ENCODE measurements around the gene VRK2.

VRK2 gene

DNA sequence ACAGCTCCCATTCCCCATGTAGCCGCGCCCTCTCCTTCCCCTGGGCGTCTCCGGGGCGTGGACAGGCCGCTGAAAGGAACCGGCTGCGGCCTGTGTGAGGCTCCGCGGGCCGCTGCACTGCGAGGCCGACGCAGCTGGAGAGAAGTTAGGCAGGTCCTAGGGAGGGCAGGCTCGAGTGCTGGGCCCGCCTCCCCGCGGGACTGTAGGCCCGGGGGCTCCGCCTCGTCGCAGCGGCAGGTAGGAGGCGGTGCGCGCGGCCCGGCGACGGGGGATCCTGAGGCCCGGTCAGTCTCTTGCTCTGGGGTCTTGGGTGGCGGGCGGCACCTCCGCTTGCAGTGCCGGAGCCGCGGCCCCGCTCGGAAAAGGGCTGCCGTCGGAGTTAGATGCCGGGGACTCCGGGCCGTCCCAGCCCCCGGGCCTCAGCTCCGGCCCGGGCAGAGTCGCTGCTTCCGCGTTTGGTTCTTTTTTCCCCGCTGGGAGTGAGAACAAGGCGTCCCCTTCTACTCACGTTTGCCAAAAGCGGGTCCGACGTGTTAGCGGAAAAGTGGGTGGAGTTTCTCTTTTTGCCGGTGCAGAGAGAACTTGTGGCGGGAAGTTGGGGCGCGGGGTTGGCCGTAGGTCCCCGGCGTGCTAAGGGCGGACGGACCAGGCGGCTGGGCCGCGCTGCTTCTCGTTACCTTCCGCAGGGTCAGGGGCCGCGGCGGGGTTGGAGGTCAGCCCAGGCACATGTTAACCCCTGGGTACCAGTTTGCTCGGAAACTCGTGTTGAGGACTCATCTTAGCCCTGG lies at the start of gene VRK2:
VRK2 (plus strand) TSS at position 222 of the 788 bp plus-strand sequence. CDS start 2,026 bp downstream, outside the sequence.
- TF ChIP-seq, protein P1, sequence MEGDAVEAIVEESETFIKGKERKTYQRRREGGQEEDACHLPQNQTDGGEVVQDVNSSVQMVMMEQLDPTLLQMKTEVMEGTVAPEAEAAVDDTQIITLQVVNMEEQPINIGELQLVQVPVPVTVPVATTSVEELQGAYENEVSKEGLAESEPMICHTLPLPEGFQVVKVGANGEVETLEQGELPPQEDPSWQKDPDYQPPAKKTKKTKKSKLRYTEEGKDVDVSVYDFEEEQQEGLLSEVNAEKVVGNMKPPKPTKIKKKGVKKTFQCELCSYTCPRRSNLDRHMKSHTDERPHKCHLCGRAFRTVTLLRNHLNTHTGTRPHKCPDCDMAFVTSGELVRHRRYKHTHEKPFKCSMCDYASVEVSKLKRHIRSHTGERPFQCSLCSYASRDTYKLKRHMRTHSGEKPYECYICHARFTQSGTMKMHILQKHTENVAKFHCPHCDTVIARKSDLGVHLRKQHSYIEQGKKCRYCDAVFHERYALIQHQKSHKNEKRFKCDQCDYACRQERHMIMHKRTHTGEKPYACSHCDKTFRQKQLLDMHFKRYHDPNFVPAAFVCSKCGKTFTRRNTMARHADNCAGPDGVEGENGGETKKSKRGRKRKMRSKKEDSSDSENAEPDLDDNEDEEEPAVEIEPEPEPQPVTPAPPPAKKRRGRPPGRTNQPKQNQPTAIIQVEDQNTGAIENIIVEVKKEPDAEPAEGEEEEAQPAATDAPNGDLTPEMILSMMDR (IDR thresholded peaks at IDR 0.05; ENCODE audit: low read depth, low read length), result no peak
- peak; percentile 92 to 95 for DNase-seq (ENCODE audit: low read depth in 2 of 2)
- peak within 1 kb of the TSS; percentile 71 to 72 for H3K4me3 ChIP-seq (replicated peaks in 1 of 2; ENCODE audit: low read depth in 2 of 2, low read length in 2 of 2)

DNA sequence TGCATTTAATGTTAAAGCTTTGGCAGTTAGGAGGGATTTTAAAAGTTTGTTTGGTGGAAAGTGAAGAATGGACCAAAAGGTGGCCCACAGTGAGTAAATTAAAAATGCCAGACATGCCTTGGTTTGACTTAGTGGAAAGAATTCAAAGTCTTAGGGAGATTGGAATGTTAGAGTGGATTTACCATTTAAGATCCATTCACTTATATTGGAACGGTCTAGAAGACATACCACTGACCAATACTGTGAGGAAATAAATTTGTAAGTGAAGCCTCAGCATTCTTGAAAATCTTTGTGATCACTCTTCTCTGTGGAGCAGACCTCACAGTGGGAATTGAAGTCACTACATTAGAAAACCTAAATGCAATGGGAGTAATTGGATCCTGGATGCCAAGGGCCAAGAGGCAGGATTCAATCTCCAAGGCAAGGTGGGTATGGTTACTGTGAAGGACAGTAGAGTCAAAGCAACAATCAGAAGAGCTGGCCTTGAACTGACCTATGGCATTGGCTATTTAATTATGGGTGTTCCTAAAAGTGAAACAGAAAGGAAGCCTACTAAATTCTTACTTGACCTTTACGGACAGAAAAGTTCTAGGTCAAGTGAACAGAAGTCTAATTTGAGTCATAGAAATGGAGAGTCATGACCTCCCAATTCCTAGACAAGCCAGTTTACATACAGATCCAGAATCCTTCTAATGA lies 40.2 kb upstream of the VRK2 start:
- no peak overlapping the region for H3K4me3 ChIP-seq (replicated peaks in 1 of 2; ENCODE audit: low read depth in 2 of 2, low read length in 2 of 2)

DNA sequence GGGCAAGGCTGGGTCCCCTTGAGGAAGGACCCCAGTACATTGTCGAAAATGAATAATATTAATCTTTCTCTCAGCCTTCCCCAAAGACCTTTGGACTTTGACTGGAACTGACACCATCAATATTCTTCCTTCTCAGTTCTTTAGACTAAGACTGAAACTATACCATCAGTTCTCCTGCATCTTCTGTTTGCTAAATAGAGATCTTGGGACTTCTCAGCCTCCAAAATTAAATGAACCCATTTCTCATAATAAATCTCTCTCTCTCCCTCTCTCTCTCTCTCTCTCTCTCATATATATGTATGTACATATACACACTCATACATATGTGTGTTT lies 39.7 kb upstream of the VRK2 start:
- no peak for DNase-seq (ENCODE audit: low read depth in 2 of 2)
- H3K4me3 ChIP-seq (replicated peaks in 1 of 2; ENCODE audit: low read depth in 2 of 2, low read length in 2 of 2), result no peak overlapping the region
- TF ChIP-seq, protein P1 (IDR thresholded peaks at IDR 0.05; ENCODE audit: low read depth, low read length), result no peak

More for the DNA sequence above, 40.2 kb upstream of the VRK2 start:
- TF ChIP-seq, protein P1 (IDR thresholded peaks at IDR 0.05; ENCODE audit: low read depth, low read length), result no peak
- DNase-seq (ENCODE audit: low read depth in 2 of 2), result no peak

DNA sequence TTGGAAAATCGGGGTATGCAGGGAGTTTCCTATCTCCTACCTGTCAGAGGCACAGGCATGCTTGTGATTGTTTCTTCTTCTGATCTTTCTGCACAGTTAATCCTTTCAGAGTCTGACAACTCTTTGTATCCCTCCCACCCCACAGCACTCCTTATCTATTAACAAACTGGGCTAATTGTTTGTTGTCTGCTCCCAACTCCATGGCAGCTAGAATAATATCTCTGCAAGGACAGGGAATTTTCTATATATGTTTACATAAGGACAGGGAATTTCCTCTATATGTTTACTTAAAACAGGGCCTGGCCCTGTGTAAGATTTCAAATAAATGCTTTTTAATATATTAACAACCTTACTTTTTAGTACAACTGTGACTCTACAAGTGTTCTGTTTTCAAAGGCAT lies 36.0 kb upstream of the VRK2 start:
- no peak for DNase-seq (ENCODE audit: low read depth in 2 of 2)
- TF ChIP-seq, protein P1 (IDR thresholded peaks at IDR 0.05; ENCODE audit: low read depth, low read length), result no peak
- H3K4me3 ChIP-seq (replicated peaks in 1 of 2; ENCODE audit: low read depth in 2 of 2, low read length in 2 of 2), result no peak overlapping the region

DNA sequence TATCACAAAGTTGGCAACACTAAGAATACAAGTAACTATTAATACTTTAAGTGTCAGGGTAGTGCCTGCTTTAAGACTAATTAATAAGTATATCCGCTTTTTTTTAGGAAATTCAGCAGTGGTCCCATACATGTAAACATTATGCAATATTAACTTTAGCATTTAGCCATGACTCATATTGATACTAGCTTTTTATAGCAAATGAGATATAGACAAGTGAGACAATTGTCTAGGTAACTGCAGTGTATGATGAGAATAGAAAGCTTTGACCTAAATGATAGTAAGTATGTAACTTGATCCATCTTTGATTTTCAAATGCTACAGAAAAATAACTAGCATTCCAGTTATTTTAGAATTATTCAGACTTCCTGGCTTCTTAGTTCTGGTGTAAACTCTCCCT lies 27.4 kb upstream of the VRK2 start:
- DNase-seq (ENCODE audit: low read depth in 2 of 2), result no peak
- no peak overlapping the region for H3K4me3 ChIP-seq (replicated peaks in 1 of 2; ENCODE audit: low read depth in 2 of 2, low read length in 2 of 2)
- TF ChIP-seq, protein P1 (IDR thresholded peaks at IDR 0.05; ENCODE audit: low read depth, low read length), result no peak

DNA sequence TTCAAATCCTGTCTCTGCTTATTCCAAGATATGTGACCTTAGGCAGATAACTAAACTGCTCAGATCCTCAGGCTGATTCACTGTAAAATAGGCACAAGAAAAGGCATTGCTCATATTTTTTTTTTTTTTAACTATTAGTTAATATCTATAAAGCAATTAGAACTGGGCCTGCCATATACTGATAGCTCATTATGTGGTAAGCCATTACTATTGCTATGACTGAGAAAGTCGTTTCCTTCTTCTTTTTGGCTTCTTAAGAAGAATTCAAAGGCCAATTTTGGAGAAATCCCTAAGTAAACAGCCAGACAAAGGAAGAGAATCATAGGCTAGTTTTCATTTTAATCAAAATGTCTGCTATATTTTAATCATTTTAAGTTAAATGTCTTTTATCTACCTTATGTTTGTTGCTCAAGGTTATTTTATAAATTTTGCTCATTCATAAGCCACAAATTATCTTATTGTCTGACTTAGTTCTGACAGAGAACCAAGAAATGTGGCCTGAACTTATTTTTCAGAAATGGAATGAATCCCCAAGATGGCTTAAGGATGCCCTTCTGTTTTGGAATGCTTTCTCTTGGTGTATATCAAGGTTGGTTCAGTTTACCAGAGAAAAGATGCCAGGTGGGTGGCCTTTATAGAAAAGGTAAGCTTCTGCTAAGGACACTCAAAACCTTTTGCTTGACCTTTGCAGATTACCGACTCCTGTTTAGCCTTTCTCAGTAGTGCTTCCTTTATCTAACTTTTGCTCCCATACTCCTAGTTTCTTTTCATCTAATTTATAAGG lies 21.3 kb upstream of the VRK2 start:
- TF ChIP-seq, protein P1 (IDR thresholded peaks at IDR 0.05; ENCODE audit: low read depth, low read length), result no peak
- no peak overlapping the region for H3K4me3 ChIP-seq (replicated peaks in 1 of 2; ENCODE audit: low read depth in 2 of 2, low read length in 2 of 2)
- no peak for DNase-seq (ENCODE audit: low read depth in 2 of 2)

All from cardiac fibroblast (primary cell).